Endodermal cell (in vitro differentiated cells): ENCODE results near the gene DTNA. TPM values are rescaled to one million over a fixed set of nuclear protein-coding genes. Genes with fewer than 3 reads are reported as not detected.

ENCODE experiments used
- DNase-seq: peaks from one replicate; pipeline ENCODE4 v3.0.0-alpha.2; 2017
- H3K27ac ChIP-seq: 2 replicates; pipeline ENCODE4 v1.5.1; 2013; ENCODE audit warnings: mild to moderate bottlenecking, low read depth, low read length, moderate library complexity
- H3K27me3 ChIP-seq: 2 replicates; pipeline ENCODE4 v1.6.1; 2013; ENCODE audit warnings: mild to moderate bottlenecking, low read length, moderate library complexity; ENCODE audit not compliant: insufficient read depth, control insufficient read depth, poor library complexity, severe bottlenecking
- H3K36me3 ChIP-seq: 2 replicates; pipeline ENCODE4 v1.7.0; 2013; ENCODE audit warnings: mild to moderate bottlenecking, low read length, moderate library complexity; ENCODE audit not compliant: control insufficient read depth, insufficient read depth
- H3K4me1 ChIP-seq: one replicate; pipeline ENCODE4 v1.7.0; 2013; ENCODE audit warnings: low read length; ENCODE audit not compliant: control insufficient read depth, insufficient read depth
- H3K4me3 ChIP-seq: 2 replicates; pipeline ENCODE4 v1.5.1; 2013; ENCODE audit warnings: mild to moderate bottlenecking, low read length, moderate library complexity
- H3K9ac ChIP-seq: 2 replicates; pipeline ENCODE4 v1.6.1; 2013; ENCODE audit warnings: mild to moderate bottlenecking, low read length, moderate library complexity; ENCODE audit not compliant: poor library complexity, severe bottlenecking; ENCODE audit errors: extremely low read depth
- H3K9me3 ChIP-seq: 2 replicates; pipeline ENCODE4 v1.6.1; 2013; ENCODE audit warnings: mild to moderate bottlenecking, low read length, moderate library complexity; ENCODE audit not compliant: control insufficient read depth
- H3K27ac Mint-ChIP-seq: 2 replicates; pipeline ENCODE4 v1.8.0; 2020; ENCODE audit warnings: mixed read lengths
- H3K27me3 Mint-ChIP-seq: 2 replicates; pipeline ENCODE4 v1.8.0; 2021; ENCODE audit warnings: mild to moderate bottlenecking, mixed read lengths; ENCODE audit not compliant: insufficient read depth
- H3K36me3 Mint-ChIP-seq: 2 replicates; pipeline ENCODE4 v1.8.0; 2020; ENCODE audit warnings: low read depth, mixed read lengths
- H3K4me1 Mint-ChIP-seq: 2 replicates; pipeline ENCODE4 v1.8.0; 2020; ENCODE audit warnings: mixed read lengths
- H3K4me3 Mint-ChIP-seq: 2 replicates; pipeline ENCODE4 v1.8.0; 2020; ENCODE audit warnings: mild to moderate bottlenecking, moderate library complexity, mixed read lengths
- H3K9me3 Mint-ChIP-seq: 2 replicates; pipeline ENCODE4 v1.8.0; 2020; ENCODE audit warnings: mild to moderate bottlenecking, mixed read lengths
- CTCF ChIP-seq: fragments of 200-600 bp; sonication (generic); conservative IDR thresholded peaks from 2 replicates; pipeline ENCODE4 v1.5.0; 2021; ENCODE audit warnings: antibody characterized with exemption, mild to moderate bottlenecking
- WGBS, 2 experiments: methylation state at CpG; one replicate each; pipeline versions ENCODE4 v1.1.5 to v1.1.7; 2013; ENCODE audit warnings: missing lambda C conversion rate in 2 of 2, mixed read lengths in 1 of 2; ENCODE audit not compliant: insufficient coverage in 1 of 2, insufficient read length in 1 of 2; 5-methylcytosine and 5-hydroxymethylcytosine counted together
- total RNA-seq, 2 donors: library from RNA; stranded (reverse); fragmentation: NEBNext Ultra II Directional in 1 of 2; extraction: Animal tissue kit (Norgen Biotek cat#: 25700) in 1 of 2; gene quantifications; 2 replicates in 1 of 2; 3 replicates in 1 of 2; pipeline ENCODE4 v1.2.1, GENCODE V29; 2021

The DTNA gene
- total RNA-seq, 2 donors from 2014 or later, result 45.6 to 51.6 TPM

GRCh38 chr18:34694591-34695165 is 15.4 kb upstream of the DTNA start:
- no peak overlapping the region for H3K4me3 Mint-ChIP-seq
- peaks cover 24% of the 10 kb centered on the region for H3K36me3 Mint-ChIP-seq
- TF ChIP-seq CTCF, result no peak
- Histone ChIP-seq H3K4me3 (no peak overlapping the region), H3K27me3 (no peaks in the 10 kb centered on the region), H3K9ac (no peak overlapping the region), H3K9me3 (peaks cover 25% of the 10 kb centered on the region), H3K36me3 (no peaks in the 10 kb centered on the region), H3K4me1 (no peaks in the 10 kb centered on the region), H3K27ac (no peak overlapping the region)
- DNase-seq, result no peak
- H3K27ac Mint-ChIP-seq, result no peak overlapping the region
- H3K27me3 Mint-ChIP-seq, result no peaks in the 10 kb centered on the region
- peaks cover 22% of the 10 kb centered on the region for H3K4me1 Mint-ChIP-seq
- 90 to 95% methylated on average over 2 to 5 of the region's 5 CpGs for WGBS, 2 experiments
- H3K9me3 Mint-ChIP-seq, result peaks cover 18% of the 10 kb centered on the region

GRCh38 chr18:34695310-34695709 is 14.8 kb upstream of the DTNA start:
- H3K4me3 Mint-ChIP-seq, result no peak overlapping the region
- Histone ChIP-seq H3K27ac (no peak overlapping the region), H3K36me3 (no peaks in the 10 kb centered on the region), H3K9ac (no peak overlapping the region), H3K27me3 (no peaks in the 10 kb centered on the region), H3K9me3 (peaks cover 20% of the 10 kb centered on the region), H3K4me3 (no peak overlapping the region), H3K4me1 (no peaks in the 10 kb centered on the region)
- H3K27me3 Mint-ChIP-seq, result no peaks in the 10 kb centered on the region
- no peak for DNase-seq
- peaks cover 16% of the 10 kb centered on the region for H3K9me3 Mint-ChIP-seq
- TF ChIP-seq CTCF, result no peak
- peaks cover 22% of the 10 kb centered on the region for H3K4me1 Mint-ChIP-seq
- no peak overlapping the region for H3K27ac Mint-ChIP-seq
- peaks cover 23% of the 10 kb centered on the region for H3K36me3 Mint-ChIP-seq
- 69 to 96% methylated on average over 3 to 5 of the region's 5 CpGs for WGBS, 2 experiments

- Mint-ChIP-seq H3K9me3 (peaks cover 6% of the 10 kb centered on the region), H3K27ac (no peak overlapping the region), H3K36me3 (peaks cover 15% of the 10 kb centered on the region), H3K4me1 (peaks cover 22% of the 10 kb centered on the region), H3K4me3 (no peak overlapping the region), H3K27me3 (no peaks in the 10 kb centered on the region)
- no peak overlapping the region for H3K27ac ChIP-seq
- no peak overlapping the region for H3K4me3 ChIP-seq
- no peak overlapping the region for H3K9ac ChIP-seq
- no peaks in the 10 kb centered on the region for H3K4me1 ChIP-seq
- H3K36me3 ChIP-seq, result no peaks in the 10 kb centered on the region
- H3K27me3 ChIP-seq, result no peaks in the 10 kb centered on the region
- peaks cover 10% of the 10 kb centered on the region for H3K9me3 ChIP-seq
- WGBS, 2 experiments, result 97% methylated on average over 1 of the region's 2 CpGs; no CpG with 5 or more reads in 1 of the 2 experiments
- no peak for DNase-seq
- TF ChIP-seq CTCF, result no peak
Observed at GRCh38 chr18:34696671-34697070, 13.4 kb upstream of the DTNA start.
